Dermis microvascular lymphatic vessel endothelial cell (primary cell): ENCODE measurements around the gene IL17D. TPM values are rescaled to one million over a fixed set of nuclear protein-coding genes. Genes with fewer than 3 reads are reported as not detected.
"Not testable (repeated sequence)": the region's sequence is repeated elsewhere in the genome, so short reads cannot be mapped to it uniquely, and the experiment has no call there.

Experiments
- DNase-seq, 2 donors: peaks; one replicate each; pipeline versions ENCODE4 v3.0.0 to v3.0.0-alpha.2; 2010; ENCODE audit warnings: low read depth in 2 of 2
- total RNA-seq: library from RNA; depleted of rRNA; stranded (reverse); fragments of >200 nt; gene quantifications from 2 replicates; pipeline ENCODE4 v1.2.1, GENCODE V29; 2014

IL17D gene
- total RNA-seq, 1 donor from 2014 or later: 1.3 TPM

DNA sequence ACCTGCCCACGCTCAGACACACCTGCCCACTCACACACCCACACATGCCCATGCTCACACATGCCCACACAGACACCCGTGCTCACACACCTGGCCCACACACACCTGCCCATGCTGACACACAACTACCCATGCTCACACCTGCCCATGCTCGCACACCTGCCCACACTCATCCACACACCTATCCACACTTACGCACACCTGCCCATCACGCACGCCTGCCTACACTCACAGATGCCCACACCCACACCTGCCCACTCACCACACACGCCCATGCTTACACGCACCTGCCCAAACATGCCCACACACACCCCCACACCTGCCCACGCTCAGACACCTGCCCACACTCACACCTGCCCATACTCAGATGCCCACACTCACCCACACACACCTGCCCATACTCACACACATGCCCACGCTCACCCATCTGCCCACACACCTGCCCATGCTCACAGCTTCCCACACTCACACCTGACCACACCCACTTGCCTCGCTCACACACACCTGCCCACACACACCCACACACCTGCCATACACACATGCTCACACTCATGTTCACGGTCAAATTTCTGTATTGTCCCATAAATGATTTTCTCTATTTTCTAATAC is 15.6 kb downstream of the IL17D start:
- DNase-seq: no peak

- no peak for DNase-seq
Measured at GRCh38 chr13:20719783-20720182, 16.3 kb downstream of the IL17D start.

DNA sequence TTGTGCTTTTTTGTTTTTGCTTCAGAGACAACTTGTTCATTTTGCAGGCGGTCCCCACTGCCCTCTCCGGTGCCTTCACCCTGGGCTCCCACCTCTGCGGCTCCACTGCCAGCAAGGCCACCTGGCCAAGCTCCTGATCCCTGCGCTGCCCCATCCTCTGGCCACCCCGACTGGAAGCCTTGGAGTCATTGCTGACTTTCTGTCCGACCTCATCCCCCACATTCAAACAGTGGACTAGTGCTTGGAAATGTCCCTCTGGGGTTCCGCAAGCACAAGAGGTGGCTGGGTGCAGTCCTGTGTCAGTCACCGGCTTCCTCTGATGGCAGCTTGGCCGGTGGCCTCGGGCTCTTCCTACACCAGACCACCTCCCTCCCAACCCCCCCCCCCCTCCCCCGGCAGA is 17.0 kb downstream of the IL17D start:
- DNase-seq: no peak

- DNase-seq: no peak
Measured at GRCh38 chr13:20721058-20721453, 17.6 kb downstream of the IL17D start.

GRCh38 chr13:20721454-20722357 is 18.2 kb downstream of the IL17D start:
- peak in 1 of 2 donors; percentile 68 for DNase-seq

DNA sequence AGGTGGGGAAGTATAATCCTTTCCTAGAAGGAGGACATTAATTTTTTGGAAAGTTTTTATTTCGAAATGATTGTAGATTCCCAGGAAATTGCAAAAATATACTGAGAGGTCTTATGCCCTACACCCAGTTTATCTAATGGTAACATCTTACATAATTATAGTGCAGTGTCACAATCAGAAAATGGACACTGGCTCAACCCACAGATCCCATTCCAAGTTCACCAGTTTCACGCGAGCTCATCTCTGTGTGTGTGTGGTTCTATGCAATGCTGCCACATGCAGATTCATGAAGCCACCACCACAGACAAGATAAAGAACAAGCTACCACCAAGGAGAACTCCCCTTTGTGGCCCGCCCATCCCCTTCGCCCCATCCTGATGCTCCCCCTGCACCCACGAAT is 24.4 kb downstream of the IL17D start:
- DNase-seq: no peak

GRCh38 chr13:20728579-20729311 is 25.2 kb downstream of the IL17D start:
- DNase-seq: peak; percentile 39 to 60

- no peak for DNase-seq
Measured at GRCh38 chr13:20729633-20730585, 26.4 kb downstream of the IL17D start.

DNA sequence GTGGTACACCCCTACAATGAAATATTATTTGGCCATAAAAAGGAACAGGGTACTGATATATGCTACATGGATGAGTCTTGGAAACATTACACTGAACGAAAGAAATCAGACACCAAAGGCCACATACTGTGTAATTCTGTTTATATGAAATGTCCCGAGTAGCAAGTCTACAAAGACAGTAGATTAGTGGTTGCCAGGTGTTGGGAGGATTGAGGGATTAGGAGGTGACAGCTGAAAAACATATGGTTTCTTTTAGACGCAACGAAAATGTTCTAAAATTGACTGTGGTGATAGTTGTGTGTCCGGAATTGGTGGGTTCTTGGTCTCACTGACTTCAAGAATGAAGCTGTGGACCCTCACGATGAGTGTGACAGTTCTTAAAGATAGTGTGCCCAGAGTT is 35.1 kb downstream of the IL17D start:
- DNase-seq: no peak

- DNase-seq: no peak
Measured at GRCh38 chr13:20740021-20740420, 36.5 kb downstream of the IL17D start.

GRCh38 chr13:20743830-20744404 is 40.4 kb downstream of the IL17D start:
- DNase-seq: not testable (repeated sequence)

DNA sequence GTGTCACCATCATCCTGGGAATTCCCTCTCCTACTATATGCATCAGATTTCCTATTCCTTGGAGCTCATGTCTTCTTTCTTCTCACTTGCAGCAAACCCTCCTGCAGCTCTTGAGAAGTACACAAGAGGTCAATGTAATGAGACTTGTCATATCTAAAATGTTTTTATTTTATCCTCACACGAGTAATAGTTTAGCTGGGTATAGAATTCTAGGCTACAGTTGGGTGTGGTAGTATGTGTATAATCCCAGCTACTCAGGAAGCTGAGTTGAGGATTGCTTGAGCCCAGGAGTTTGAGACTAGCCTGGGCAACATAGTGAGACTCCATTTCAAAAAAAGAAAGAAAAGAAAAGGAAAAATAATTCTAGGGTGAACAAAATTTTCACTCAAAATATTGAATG is 45.9 kb downstream of the IL17D start:
- DNase-seq: no peak

GRCh38 chr13:20754009-20754408 is 50.5 kb downstream of the IL17D start:
- no peak for DNase-seq

DNA sequence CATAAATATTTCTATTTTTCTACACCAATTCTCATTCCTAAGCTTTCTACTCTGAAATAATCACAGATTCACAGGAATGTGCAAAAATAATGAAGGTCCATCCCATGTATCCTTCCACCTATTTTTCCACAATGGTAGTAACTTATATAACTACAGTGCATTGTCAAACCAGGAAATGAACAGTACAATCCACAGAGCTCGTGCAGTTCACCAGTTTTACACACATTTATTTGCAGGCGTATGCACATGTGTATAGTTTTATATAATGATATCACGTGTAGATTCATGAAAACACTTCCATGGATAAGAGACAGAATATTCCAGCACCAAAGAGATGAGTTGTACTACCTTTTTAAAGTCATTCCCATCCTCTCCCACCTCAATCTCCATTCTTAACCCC is 57.4 kb downstream of the IL17D start:
- no peak for DNase-seq

DNA sequence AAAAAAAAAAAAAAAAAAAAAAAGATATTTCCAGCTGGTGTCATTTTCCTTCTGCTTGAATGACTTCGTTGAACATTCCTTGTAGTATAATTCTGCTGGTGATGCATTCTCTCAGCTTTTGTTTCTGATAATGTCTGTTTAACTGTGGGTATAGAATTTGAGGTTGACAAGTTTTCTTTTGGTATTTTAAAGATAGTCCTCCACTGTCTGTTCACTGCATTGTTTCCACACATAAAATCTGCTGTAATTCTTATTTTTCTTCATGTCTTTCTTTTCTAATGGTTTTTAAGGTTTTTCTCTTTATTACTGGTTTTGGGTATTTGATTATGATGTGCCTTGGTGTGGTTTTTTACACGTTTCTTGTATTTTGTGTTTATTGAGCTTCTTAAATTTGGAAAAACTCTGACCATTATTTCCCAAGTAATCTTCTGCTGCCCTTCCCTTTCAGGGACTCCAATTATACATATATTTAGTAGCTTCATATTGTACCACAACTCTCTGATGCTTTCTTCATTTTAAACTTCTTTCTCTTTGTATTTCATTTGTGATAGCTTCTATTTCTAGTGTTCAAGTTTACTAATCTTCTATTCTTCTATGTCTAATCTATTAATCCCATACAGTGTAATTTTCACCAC is 63.9 kb downstream of the IL17D start:
- DNase-seq: no peak

DNA sequence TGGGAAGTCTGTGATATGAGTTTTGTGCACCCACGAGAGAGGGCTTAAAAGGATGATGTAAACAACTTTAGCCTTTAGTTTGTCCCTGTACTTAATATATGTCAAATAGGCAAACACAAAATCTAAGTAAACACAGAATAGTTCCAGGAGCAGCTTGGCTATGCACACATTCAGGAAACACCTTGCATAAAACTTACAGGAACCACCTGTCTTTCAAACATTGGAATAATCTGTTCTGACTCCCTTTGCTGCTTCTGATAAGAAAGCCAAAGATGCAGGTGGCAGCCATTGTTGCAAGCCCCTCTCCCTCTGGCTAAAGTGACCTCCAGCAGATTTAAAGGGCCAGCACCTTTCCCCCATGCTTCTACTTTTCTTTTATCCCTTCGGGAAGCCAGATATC is 65.6 kb downstream of the IL17D start:
- peak; percentile 79 to 96 for DNase-seq

DNA sequence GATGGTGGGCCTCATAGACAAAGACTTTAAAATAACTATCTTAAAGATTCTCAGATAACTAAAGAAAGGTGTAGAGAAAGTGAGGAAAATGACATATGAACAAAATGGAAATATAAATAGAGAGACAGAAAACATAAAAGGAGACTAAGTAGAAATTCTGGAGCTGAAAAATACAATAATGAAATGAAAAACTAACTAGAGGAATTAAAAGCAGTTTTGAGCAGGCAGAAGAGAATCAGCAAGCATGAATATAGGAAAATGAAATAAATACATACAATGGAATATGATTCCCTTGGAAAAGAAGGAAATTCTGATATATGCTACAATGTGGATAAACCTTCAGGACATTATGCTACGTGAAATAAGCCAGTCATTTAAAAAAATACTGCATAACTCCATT is 66.3 kb downstream of the IL17D start:
- no peak for DNase-seq
